Measurements from ENCODE around the gene ATP8A2.

The ATP8A2 gene

GRCh38 chr13:25827831-25828465 lies 456.2 kb downstream of the ATP8A2 start:
- no peak for DNase-seq (ENCODE audit: low spot score)

GRCh38 chr13:25833761-25834160 lies 462.0 kb downstream of the ATP8A2 start:
- in situ Hi-C loops (cut with MboI; ENCODE audit: low sequenced_read_pairs, unreplicated experiment), result no loop called here
- TF ChIP-seq CTCF (IDR thresholded peaks at IDR 0.05; ENCODE audit: borderline replicate concordance, control extremely low read depth, extremely low read depth, insufficient read depth, missing control alignments), result no peak
- no peak for DNase-seq (ENCODE audit: low spot score)

More at GRCh38 chr13:25827831-25828465, 456.2 kb downstream of the ATP8A2 start:
- no peak for TF ChIP-seq CTCF (IDR thresholded peaks at IDR 0.05; ENCODE audit: borderline replicate concordance, control extremely low read depth, extremely low read depth, insufficient read depth, missing control alignments)
- in situ Hi-C loops (cut with MboI; ENCODE audit: low sequenced_read_pairs, unreplicated experiment), result no loop called here

- no peak for TF ChIP-seq CTCF (IDR thresholded peaks at IDR 0.05; ENCODE audit: borderline replicate concordance, control extremely low read depth, extremely low read depth, insufficient read depth, missing control alignments)
- in situ Hi-C loops (cut with MboI; ENCODE audit: low sequenced_read_pairs, unreplicated experiment), result no loop called here
- no peak for DNase-seq (ENCODE audit: low spot score)
Observed at GRCh38 chr13:25836574-25837336, 465.0 kb downstream of the ATP8A2 start.

- TF ChIP-seq CTCF (IDR thresholded peaks at IDR 0.05; ENCODE audit: borderline replicate concordance, control extremely low read depth, extremely low read depth, insufficient read depth, missing control alignments), result no peak
- in situ Hi-C loops (cut with MboI; ENCODE audit: low sequenced_read_pairs, unreplicated experiment), result no loop called here
- no peak for DNase-seq (ENCODE audit: low spot score)
Observed at GRCh38 chr13:25839371-25839770, 467.6 kb downstream of the ATP8A2 start.

GRCh38 chr13:25840261-25840660 lies 468.5 kb downstream of the ATP8A2 start:
- in situ Hi-C loops (cut with MboI; ENCODE audit: low sequenced_read_pairs, unreplicated experiment), result no loop called here
- no peak for DNase-seq (ENCODE audit: low spot score)
- TF ChIP-seq CTCF (IDR thresholded peaks at IDR 0.05; ENCODE audit: borderline replicate concordance, control extremely low read depth, extremely low read depth, insufficient read depth, missing control alignments), result no peak

GRCh38 chr13:25840931-25841330 lies 469.2 kb downstream of the ATP8A2 start:
- no peak for TF ChIP-seq CTCF (IDR thresholded peaks at IDR 0.05; ENCODE audit: borderline replicate concordance, control extremely low read depth, extremely low read depth, insufficient read depth, missing control alignments)
- in situ Hi-C loops (cut with MboI; ENCODE audit: low sequenced_read_pairs, unreplicated experiment), result no loop called here
- DNase-seq (ENCODE audit: low spot score), result no peak
